Measurements from ENCODE around the gene SIN3B.

Gene SIN3B

DNA sequence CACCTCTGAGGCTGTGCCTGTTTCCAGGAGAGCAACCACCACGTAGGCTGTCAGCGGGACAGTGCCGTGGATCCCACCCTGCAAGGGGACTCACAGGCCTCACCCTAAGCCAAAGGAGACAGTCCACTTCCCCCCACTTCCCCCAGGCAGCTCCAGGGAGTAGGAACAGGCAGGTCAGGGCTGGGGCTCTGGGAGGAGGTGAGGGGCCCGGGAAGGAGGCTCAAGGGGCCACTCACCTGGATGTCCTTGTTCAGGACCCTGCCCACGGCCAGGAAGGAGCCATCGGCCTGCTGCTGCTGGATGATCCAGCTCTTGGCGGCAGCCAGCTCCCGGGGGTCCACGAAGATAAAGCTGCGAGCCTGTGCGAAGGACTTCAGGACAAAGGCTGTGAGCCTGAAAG is 85.2 kb downstream of the SIN3B start (continued):
- TF ChIP-seq, protein P1, sequence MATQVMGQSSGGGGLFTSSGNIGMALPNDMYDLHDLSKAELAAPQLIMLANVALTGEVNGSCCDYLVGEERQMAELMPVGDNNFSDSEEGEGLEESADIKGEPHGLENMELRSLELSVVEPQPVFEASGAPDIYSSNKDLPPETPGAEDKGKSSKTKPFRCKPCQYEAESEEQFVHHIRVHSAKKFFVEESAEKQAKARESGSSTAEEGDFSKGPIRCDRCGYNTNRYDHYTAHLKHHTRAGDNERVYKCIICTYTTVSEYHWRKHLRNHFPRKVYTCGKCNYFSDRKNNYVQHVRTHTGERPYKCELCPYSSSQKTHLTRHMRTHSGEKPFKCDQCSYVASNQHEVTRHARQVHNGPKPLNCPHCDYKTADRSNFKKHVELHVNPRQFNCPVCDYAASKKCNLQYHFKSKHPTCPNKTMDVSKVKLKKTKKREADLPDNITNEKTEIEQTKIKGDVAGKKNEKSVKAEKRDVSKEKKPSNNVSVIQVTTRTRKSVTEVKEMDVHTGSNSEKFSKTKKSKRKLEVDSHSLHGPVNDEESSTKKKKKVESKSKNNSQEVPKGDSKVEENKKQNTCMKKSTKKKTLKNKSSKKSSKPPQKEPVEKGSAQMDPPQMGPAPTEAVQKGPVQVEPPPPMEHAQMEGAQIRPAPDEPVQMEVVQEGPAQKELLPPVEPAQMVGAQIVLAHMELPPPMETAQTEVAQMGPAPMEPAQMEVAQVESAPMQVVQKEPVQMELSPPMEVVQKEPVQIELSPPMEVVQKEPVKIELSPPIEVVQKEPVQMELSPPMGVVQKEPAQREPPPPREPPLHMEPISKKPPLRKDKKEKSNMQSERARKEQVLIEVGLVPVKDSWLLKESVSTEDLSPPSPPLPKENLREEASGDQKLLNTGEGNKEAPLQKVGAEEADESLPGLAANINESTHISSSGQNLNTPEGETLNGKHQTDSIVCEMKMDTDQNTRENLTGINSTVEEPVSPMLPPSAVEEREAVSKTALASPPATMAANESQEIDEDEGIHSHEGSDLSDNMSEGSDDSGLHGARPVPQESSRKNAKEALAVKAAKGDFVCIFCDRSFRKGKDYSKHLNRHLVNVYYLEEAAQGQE (tag by site-specific recombination; IDR thresholded peaks at IDR 0.05): no peak
- no peak for TF ChIP-seq ZNF211 (tag by site-specific recombination; IDR thresholded peaks at IDR 0.05; ENCODE audit: low read depth)
- no peak for TF ChIP-seq RBAK (tag by site-specific recombination; IDR thresholded peaks at IDR 0.05)
- TF ChIP-seq ZBTB48 (tag by site-specific recombination; IDR thresholded peaks at IDR 0.05): no peak
- no peak for TF ChIP-seq ZNF202 (tag by site-specific recombination; IDR thresholded peaks at IDR 0.05; ENCODE audit: borderline replicate concordance)
- TF ChIP-seq ZNF48 (tag by site-specific recombination; IDR thresholded peaks at IDR 0.05): no peak
- TF ChIP-seq, protein P2, sequence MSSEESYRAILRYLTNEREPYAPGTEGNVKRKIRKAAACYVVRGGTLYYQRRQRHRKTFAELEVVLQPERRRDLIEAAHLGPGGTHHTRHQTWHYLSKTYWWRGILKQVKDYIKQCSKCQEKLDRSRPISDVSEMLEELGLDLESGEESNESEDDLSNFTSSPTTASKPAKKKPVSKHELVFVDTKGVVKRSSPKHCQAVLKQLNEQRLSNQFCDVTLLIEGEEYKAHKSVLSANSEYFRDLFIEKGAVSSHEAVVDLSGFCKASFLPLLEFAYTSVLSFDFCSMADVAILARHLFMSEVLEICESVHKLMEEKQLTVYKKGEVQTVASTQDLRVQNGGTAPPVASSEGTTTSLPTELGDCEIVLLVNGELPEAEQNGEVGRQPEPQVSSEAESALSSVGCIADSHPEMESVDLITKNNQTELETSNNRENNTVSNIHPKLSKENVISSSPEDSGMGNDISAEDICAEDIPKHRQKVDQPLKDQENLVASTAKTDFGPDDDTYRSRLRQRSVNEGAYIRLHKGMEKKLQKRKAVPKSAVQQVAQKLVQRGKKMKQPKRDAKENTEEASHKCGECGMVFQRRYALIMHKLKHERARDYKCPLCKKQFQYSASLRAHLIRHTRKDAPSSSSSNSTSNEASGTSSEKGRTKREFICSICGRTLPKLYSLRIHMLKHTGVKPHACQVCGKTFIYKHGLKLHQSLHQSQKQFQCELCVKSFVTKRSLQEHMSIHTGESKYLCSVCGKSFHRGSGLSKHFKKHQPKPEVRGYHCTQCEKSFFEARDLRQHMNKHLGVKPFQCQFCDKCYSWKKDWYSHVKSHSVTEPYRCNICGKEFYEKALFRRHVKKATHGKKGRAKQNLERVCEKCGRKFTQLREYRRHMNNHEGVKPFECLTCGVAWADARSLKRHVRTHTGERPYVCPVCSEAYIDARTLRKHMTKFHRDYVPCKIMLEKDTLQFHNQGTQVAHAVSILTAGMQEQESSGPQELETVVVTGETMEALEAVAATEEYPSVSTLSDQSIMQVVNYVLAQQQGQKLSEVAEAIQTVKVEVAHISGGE (tag by site-specific recombination; conservative IDR thresholded peaks at IDR 0.05; ENCODE audit: low read depth): no peak
- TF ChIP-seq, protein P3, sequence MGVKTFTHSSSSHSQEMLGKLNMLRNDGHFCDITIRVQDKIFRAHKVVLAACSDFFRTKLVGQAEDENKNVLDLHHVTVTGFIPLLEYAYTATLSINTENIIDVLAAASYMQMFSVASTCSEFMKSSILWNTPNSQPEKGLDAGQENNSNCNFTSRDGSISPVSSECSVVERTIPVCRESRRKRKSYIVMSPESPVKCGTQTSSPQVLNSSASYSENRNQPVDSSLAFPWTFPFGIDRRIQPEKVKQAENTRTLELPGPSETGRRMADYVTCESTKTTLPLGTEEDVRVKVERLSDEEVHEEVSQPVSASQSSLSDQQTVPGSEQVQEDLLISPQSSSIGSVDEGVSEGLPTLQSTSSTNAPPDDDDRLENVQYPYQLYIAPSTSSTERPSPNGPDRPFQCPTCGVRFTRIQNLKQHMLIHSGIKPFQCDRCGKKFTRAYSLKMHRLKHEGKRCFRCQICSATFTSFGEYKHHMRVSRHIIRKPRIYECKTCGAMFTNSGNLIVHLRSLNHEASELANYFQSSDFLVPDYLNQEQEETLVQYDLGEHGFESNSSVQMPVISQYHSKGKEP (tag by site-specific recombination; IDR thresholded peaks at IDR 0.05): no peak
- no peak for TF ChIP-seq ZNF335 (tag by site-specific recombination; conservative IDR thresholded peaks at IDR 0.05)
- TF ChIP-seq ZNF621 (tag by site-specific recombination; IDR thresholded peaks at IDR 0.05): no peak
- no peak for TF ChIP-seq HOXA7 (CRISPR knock-in tag; IDR thresholded peaks at IDR 0.05; ENCODE audit: borderline replicate concordance)

DNA sequence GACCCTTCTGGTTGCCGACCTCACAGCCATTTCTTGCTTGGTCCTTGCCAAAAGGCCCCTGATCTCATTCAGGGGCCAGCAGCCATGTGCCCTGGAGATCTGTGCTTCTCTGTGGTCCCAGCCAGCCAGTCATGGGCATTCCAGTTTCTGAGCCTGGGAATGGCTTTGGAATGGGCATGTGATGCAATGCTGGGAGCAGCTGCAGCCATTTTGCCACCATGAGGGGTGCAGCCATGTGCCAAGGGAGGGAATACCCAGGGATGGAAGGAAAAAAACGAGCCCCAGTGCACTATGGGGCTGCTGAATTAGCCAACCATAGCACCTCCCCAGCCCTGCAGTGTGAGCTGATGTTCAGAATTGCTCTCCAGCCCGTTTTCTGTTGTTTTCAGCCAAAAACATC is 85.9 kb downstream of the SIN3B start:
- no peaks in the 10 kb centered on the region for H3K4me1 ChIP-seq (ENCODE audit: control insufficient read depth, insufficient read depth, low read length)
- no peak for TF ChIP-seq ZNF248 (tag by site-specific recombination; IDR thresholded peaks at IDR 0.05)
- no peak for TF ChIP-seq ZNF2 (tag by site-specific recombination; IDR thresholded peaks at IDR 0.05)
- no peak for TF ChIP-seq ZNF560 (tag by site-specific recombination; IDR thresholded peaks at IDR 0.05; ENCODE audit: borderline replicate concordance)
- peak; percentile 45 for TF ChIP-seq SETDB1 (IDR thresholded peaks at IDR 0.05; ENCODE audit: insufficient read length, low read length)
- TF ChIP-seq MYNN (tag by site-specific recombination; IDR thresholded peaks at IDR 0.05; ENCODE audit: borderline replicate concordance): no peak
- TF ChIP-seq, protein P2 (tag by site-specific recombination; conservative IDR thresholded peaks at IDR 0.05; ENCODE audit: low read depth): no peak
- no peak for TF ChIP-seq ZNF311 (tag by site-specific recombination; IDR thresholded peaks at IDR 0.05; ENCODE audit: borderline replicate concordance)
- no peak for TF ChIP-seq KLF10 (tag by site-specific recombination; IDR thresholded peaks at IDR 0.05)
- TF ChIP-seq, protein P4, sequence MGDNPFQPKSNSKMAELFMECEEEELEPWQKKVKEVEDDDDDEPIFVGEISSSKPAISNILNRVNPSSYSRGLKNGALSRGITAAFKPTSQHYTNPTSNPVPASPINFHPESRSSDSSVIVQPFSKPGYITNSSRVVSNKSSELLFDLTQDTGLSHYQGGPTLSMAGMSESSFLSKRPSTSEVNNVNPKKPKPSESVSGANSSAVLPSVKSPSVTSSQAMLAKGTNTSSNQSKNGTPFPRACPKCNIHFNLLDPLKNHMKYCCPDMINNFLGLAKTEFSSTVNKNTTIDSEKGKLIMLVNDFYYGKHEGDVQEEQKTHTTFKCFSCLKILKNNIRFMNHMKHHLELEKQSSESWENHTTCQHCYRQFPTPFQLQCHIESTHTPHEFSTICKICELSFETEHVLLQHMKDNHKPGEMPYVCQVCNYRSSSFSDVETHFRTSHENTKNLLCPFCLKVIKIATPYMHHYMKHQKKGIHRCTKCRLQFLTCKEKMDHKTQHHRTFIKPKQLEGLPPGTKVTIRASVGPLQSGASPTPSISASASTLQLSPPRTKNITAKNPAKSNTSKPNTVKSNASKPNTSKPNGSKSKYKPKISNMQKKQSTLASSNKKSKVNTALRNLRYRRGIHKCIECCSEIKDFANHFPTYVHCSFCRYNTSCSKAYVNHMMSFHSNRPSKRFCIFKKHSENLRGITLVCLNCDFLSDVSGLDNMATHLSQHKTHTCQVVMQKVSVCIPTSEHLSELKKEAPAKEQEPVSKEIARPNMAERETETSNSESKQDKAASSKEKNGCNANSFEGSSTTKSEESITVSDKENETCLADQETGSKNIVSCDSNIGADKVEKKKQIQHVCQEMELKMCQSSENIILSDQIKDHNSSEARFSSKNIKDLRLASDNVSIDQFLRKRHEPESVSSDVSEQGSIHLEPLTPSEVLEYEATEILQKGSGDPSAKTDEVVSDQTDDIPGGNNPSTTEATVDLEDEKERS (tag by site-specific recombination; IDR thresholded peaks at IDR 0.05): peak; percentile 99
- no peak for TF ChIP-seq BCL11A (tag by site-specific recombination; IDR thresholded peaks at IDR 0.05; ENCODE audit: low read depth)
- peak; percentile 39; the same call in 1 of the 2 replicates for TF ChIP-seq TRIM28 (IDR thresholded peaks at IDR 0.05; ENCODE audit: borderline replicate concordance, low read length)
- ChIA-PET POLR2A (no interaction called here), CTCF (no interaction called here)
- H3K36me3 ChIP-seq (ENCODE audit: control insufficient read depth in 2 of 2, insufficient read depth in 1 of 2, low read length in 2 of 2): no peaks in the 10 kb centered on the region
- H3K27ac ChIP-seq (ENCODE audit: extremely low read depth, low read depth, low read length): no peak overlapping the region
- H3K9me3 ChIP-seq (ENCODE audit: control insufficient read depth, insufficient read depth, low read depth, low read length): no peaks in the 10 kb centered on the region
- no peak overlapping the region for H3K4me3 ChIP-seq (ENCODE audit: low read depth, low read length)
